Ishikawa (cell line): ENCODE measurements around the gene TBC1D4.

Experiments used
- CEBPB ChIP-seq: IDR thresholded peaks from 2 replicates; pipeline ENCODE4 v1.6.1; 2012
- CREB1 ChIP-seq: IDR thresholded peaks from 2 replicates; pipeline ENCODE4 v1.6.1; 2012; ENCODE audit warnings: low read depth
- EGR1 ChIP-seq: IDR thresholded peaks from 2 replicates; pipeline ENCODE4 v1.6.1; 2012
- EP300 ChIP-seq: IDR thresholded peaks from 2 replicates; pipeline ENCODE4 v1.6.1; 2012; ENCODE audit warnings: borderline replicate concordance
- FOXM1 ChIP-seq: IDR thresholded peaks from 2 replicates; pipeline ENCODE4 v1.6.1; 2012; ENCODE audit warnings: low read depth, borderline replicate concordance
- MAX ChIP-seq: IDR thresholded peaks from 2 replicates; pipeline ENCODE4 v1.6.1; 2012
- RAD21 ChIP-seq: IDR thresholded peaks from 2 replicates; pipeline ENCODE4 v1.6.1; 2012; ENCODE audit warnings: low read depth
- REST ChIP-seq: IDR thresholded peaks from 2 replicates; pipeline ENCODE4 v1.6.1; 2012; ENCODE audit warnings: low read depth, mild to moderate bottlenecking
- TAF1 ChIP-seq: IDR thresholded peaks from 2 replicates; pipeline ENCODE4 v1.6.1; 2012; ENCODE audit warnings: low read depth, mild to moderate bottlenecking
- TCF12 ChIP-seq: IDR thresholded peaks from 2 replicates; pipeline ENCODE4 v1.6.1; 2012; ENCODE audit warnings: low read depth
- USF1 ChIP-seq: IDR thresholded peaks from 2 replicates; pipeline ENCODE4 v1.6.1; 2012
- YY1 ChIP-seq: IDR thresholded peaks from 2 replicates; pipeline ENCODE4 v1.6.1; 2012; ENCODE audit warnings: low read depth
- ZBTB7A ChIP-seq: IDR thresholded peaks from 2 replicates; pipeline ENCODE4 v1.6.1; 2012; ENCODE audit warnings: low read depth

- no peak for TF ChIP-seq USF1
- TF ChIP-seq REST: no peak
- no peak for TF ChIP-seq EP300
- TF ChIP-seq YY1: no peak
- TF ChIP-seq MAX: no peak
- no peak for TF ChIP-seq RAD21
- no peak for TF ChIP-seq TAF1
- no peak for TF ChIP-seq CREB1
- no peak for TF ChIP-seq CEBPB
- TF ChIP-seq FOXM1: no peak
- TF ChIP-seq ZBTB7A: no peak
- TF ChIP-seq TCF12: no peak
- no peak for TF ChIP-seq EGR1
These were observed 171.9 kb downstream of the TBC1D4 start for GRCh38 chr13:75309981-75310580.
